H1 (cell line): ENCODE results near the gene DHX32. TPM values are rescaled to one million over a fixed set of nuclear protein-coding genes. Genes with fewer than 3 reads are reported as not detected.

Experiments
- CTCF ChIA-PET: fragments of 300-600 bp; sonication (Branson Sonifier 250); formaldehyde crosslinking; loops from one replicate; lab custom pipeline; 2021; ENCODE audit not compliant: partially characterized antibody; lab: Charles Lee
- POLR2A ChIA-PET: fragments of 300-600 bp; sonication (Branson Sonifier 250); formaldehyde crosslinking; loops from one replicate; lab custom pipeline; 2021; ENCODE audit warnings: inconsistent platforms; ENCODE audit not compliant: partially characterized antibody; lab: Charles Lee
- DNase-seq, 2 experiments: peaks; one replicate each; pipeline versions ENCODE4 v3.0.0 to v3.0.0-alpha.2; 2010 to 2022; ENCODE audit warnings: low spot score in 2 of 2, low read depth in 1 of 2, mixed read lengths in 1 of 2
- FAIRE-seq: peaks from 2 replicates; lab custom pipeline; 2011; peaks lifted over from hg19 to GRCh38; lab: Jason Lieb, UNC
- H2AFZ ChIP-seq: 2 replicates; pipeline ENCODE4 v1.8.1; 2012; ENCODE audit warnings: low read length, inconsistent platforms
- H2AK5ac ChIP-seq: 2 replicates; pipeline ENCODE4 v1.6.1; 2013; ENCODE audit warnings: low read depth, low read length
- H2BK120ac ChIP-seq: replicated peaks from 2 replicates; pipeline ENCODE3; 2013; ENCODE audit warnings: low read depth, low read length, inconsistent platforms
- H2BK12ac ChIP-seq: 2 replicates; pipeline ENCODE4 v1.6.1; 2013; ENCODE audit warnings: low read depth, low read length
- H2BK15ac ChIP-seq: 2 replicates; pipeline ENCODE4 v1.6.1; 2013; ENCODE audit warnings: low read length
- H2BK20ac ChIP-seq: 2 replicates; pipeline ENCODE4 v1.6.1; 2013; ENCODE audit warnings: low read length
- H2BK5ac ChIP-seq: 2 replicates; pipeline ENCODE4 v1.6.1; 2013; ENCODE audit warnings: low read depth, low read length
- H3K14ac ChIP-seq: 2 replicates; pipeline ENCODE4 v1.6.1; 2013; ENCODE audit warnings: inconsistent platforms; ENCODE audit not compliant: insufficient read length
- H3K18ac ChIP-seq: 2 replicates; pipeline ENCODE4 v1.6.1; 2013; ENCODE audit warnings: low read length; ENCODE audit errors: extremely low read depth
- H3K23ac ChIP-seq: 2 replicates; pipeline ENCODE4 v1.6.1; 2013; ENCODE audit warnings: inconsistent platforms; ENCODE audit not compliant: insufficient read length
- H3K23me2 ChIP-seq: 2 replicates; pipeline ENCODE4 v1.6.1; 2013; ENCODE audit warnings: low read depth, low read length
- H3K27ac ChIP-seq: 2 replicates; pipeline ENCODE4 v1.6.1; 2011; ENCODE audit warnings: low read depth, low read length, inconsistent platforms
- H3K27me3 ChIP-seq, 4 experiments: replicated peaks in 1 of 4; 1 replicate in 1 of 4; 2 replicates in 3 of 4; pipeline versions ENCODE4 v1.6.1 to v1.8.1; 2011 to 2013; ENCODE audit warnings: low read length in 3 of 4, mild to moderate bottlenecking in 3 of 4, inconsistent platforms in 2 of 4, mixed read lengths in 2 of 4, moderate library complexity in 1 of 4; ENCODE audit not compliant: control insufficient read depth in 3 of 4, insufficient read depth in 3 of 4; ENCODE audit errors: extremely low read depth in 1 of 4
- H3K36me3 ChIP-seq, 4 experiments: 2 replicates each; pipeline versions ENCODE4 v1.6.1 to v1.8.1; 2011 to 2013; ENCODE audit warnings: mild to moderate bottlenecking in 4 of 4, low read length in 3 of 4, moderate library complexity in 2 of 4, control low read depth in 1 of 4, inconsistent platforms in 1 of 4; ENCODE audit not compliant: insufficient read depth in 4 of 4, control insufficient read depth in 2 of 4
- H3K4ac ChIP-seq: replicated peaks from 2 replicates; pipeline ENCODE3; 2013; ENCODE audit warnings: low read length, low read depth, mixed read lengths, inconsistent platforms; ENCODE audit not compliant: insufficient read length
- H3K4me1 ChIP-seq, 4 experiments: replicated peaks in 1 of 4; 1 replicate in 1 of 4; 2 replicates in 3 of 4; pipeline versions ENCODE4 v1.6.1 to v1.8.1; 2011 to 2013; ENCODE audit warnings: low read length in 3 of 4, inconsistent platforms in 2 of 4, mixed read lengths in 1 of 4; ENCODE audit not compliant: insufficient read depth in 4 of 4, control insufficient read depth in 3 of 4
- H3K4me2 ChIP-seq, 2 experiments: 2 replicates each; pipeline versions ENCODE4 v1.6.1 to v1.8.1; 2011 to 2013; ENCODE audit warnings: low read depth in 2 of 2, low read length in 2 of 2, control low read depth in 1 of 2, inconsistent platforms in 1 of 2, mild to moderate bottlenecking in 1 of 2; ENCODE audit not compliant: insufficient read depth in 1 of 2
- H3K4me3 ChIP-seq, 4 experiments: fragments of 200-600, 300-600 bp in 1 of 4; sonication (generic), shearing (Covaris generic), sonication (Bioruptor Twin) in 1 of 4; 2 replicates each; pipeline versions ENCODE4 v1.5.1 to v1.8.1; 2011 to 2016; ENCODE audit warnings: low read length in 4 of 4, low read depth in 3 of 4, control low read depth in 2 of 4, inconsistent platforms in 2 of 4, mild to moderate bottlenecking in 2 of 4, mixed read lengths in 1 of 4, moderate library complexity in 1 of 4; ENCODE audit not compliant: insufficient read depth in 2 of 4; ENCODE audit errors: extremely low read depth in 1 of 4
- H3K56ac ChIP-seq: replicated peaks from 2 replicates; pipeline ENCODE3; 2013; ENCODE audit warnings: low read depth, mild to moderate bottlenecking, mixed read lengths, low read length, inconsistent platforms; ENCODE audit not compliant: insufficient read length
- H3K79me1 ChIP-seq: 2 replicates; pipeline ENCODE4 v1.6.1; 2013; ENCODE audit warnings: low read depth, low read length, control low read depth
- H3K79me2 ChIP-seq, 2 experiments: 2 replicates each; pipeline versions ENCODE4 v1.6.1 to v1.8.1; 2012 to 2013; ENCODE audit warnings: low read length in 2 of 2, mild to moderate bottlenecking in 2 of 2, inconsistent platforms in 1 of 2; ENCODE audit not compliant: insufficient read depth in 2 of 2, control insufficient read depth in 1 of 2
- H3K9ac ChIP-seq, 4 experiments: replicated peaks in 1 of 4; 1 replicate in 1 of 4; 2 replicates in 3 of 4; pipeline versions ENCODE4 v1.6.1 to v1.8.1; 2011 to 2013; ENCODE audit warnings: low read depth in 3 of 4, low read length in 3 of 4, control low read depth in 2 of 4, mild to moderate bottlenecking in 2 of 4, moderate library complexity in 2 of 4, inconsistent platforms in 1 of 4; ENCODE audit errors: extremely low read depth in 1 of 4
- H3K9me3 ChIP-seq, 2 experiments: 2 replicates each; pipeline versions ENCODE4 v1.6.1 to v1.8.1; 2012 to 2013; ENCODE audit warnings: mild to moderate bottlenecking in 2 of 2, moderate library complexity in 2 of 2, control low read depth in 1 of 2, inconsistent platforms in 1 of 2, low read depth in 1 of 2, low read length in 1 of 2, mixed read lengths in 1 of 2; ENCODE audit not compliant: insufficient read depth in 2 of 2
- H4K20me1 ChIP-seq, 2 experiments: replicated peaks in 1 of 2; 2 replicates each; pipeline versions ENCODE3 to v1.8.1; 2011 to 2013; ENCODE audit warnings: inconsistent platforms in 2 of 2, low read length in 2 of 2, mild to moderate bottlenecking in 1 of 2; ENCODE audit not compliant: insufficient read depth in 2 of 2, control insufficient read depth in 1 of 2
- H4K5ac ChIP-seq: 2 replicates; pipeline ENCODE4 v1.6.1; 2013; ENCODE audit warnings: low read length, low read depth, mixed read lengths, inconsistent platforms; ENCODE audit not compliant: insufficient read length
- H4K8ac ChIP-seq: 2 replicates; pipeline ENCODE4 v1.8.0; 2013; ENCODE audit warnings: mild to moderate bottlenecking, moderate library complexity, low read length, inconsistent platforms; ENCODE audit not compliant: insufficient read depth; ENCODE audit errors: extremely low read depth
- H4K91ac ChIP-seq: replicated peaks from 2 replicates; pipeline ENCODE3; 2013; ENCODE audit warnings: low read length, mixed read lengths, inconsistent platforms; ENCODE audit not compliant: insufficient read length
- ATF3 ChIP-seq: IDR thresholded peaks from 2 replicates; pipeline ENCODE4 v1.6.1; 2011; ENCODE audit warnings: low read depth, mild to moderate bottlenecking, low read length; ENCODE audit not compliant: insufficient read depth
- CEBPB ChIP-seq: IDR thresholded peaks from 2 replicates; pipeline ENCODE4 v1.6.1; 2012; ENCODE audit warnings: low read depth, low read length
- CREB1 ChIP-seq: IDR thresholded peaks from 2 replicates; pipeline ENCODE4 v1.6.1; 2012; ENCODE audit warnings: inconsistent platforms
- FOSL1 ChIP-seq: IDR thresholded peaks from 2 replicates; pipeline ENCODE4 v1.6.1; 2011; ENCODE audit warnings: mild to moderate bottlenecking, low read depth, low read length, moderate library complexity; ENCODE audit not compliant: insufficient read depth
- JUN ChIP-seq: IDR thresholded peaks from 2 replicates; pipeline ENCODE4 v1.6.1; 2011; ENCODE audit warnings: low read depth, mild to moderate bottlenecking, improper control_type of control experiment, low read length
- JUND ChIP-seq: IDR thresholded peaks from 2 replicates; pipeline ENCODE4 v1.6.1; 2011; ENCODE audit warnings: mild to moderate bottlenecking, improper control_type of control experiment, low read length
- NANOG ChIP-seq: IDR thresholded peaks from 2 replicates; pipeline ENCODE4 v1.6.1; 2011; ENCODE audit warnings: low read length, low read depth, mild to moderate bottlenecking, inconsistent platforms; ENCODE audit not compliant: insufficient read depth, poor library complexity, severe bottlenecking
- RXRA ChIP-seq: IDR thresholded peaks from 2 replicates; pipeline ENCODE4 v1.6.1; 2011; ENCODE audit warnings: low read depth, mild to moderate bottlenecking, low read length, moderate library complexity; ENCODE audit not compliant: insufficient read depth
- TAF7 ChIP-seq: optimal IDR thresholded peaks from 2 replicates; pipeline ENCODE3; 2011; ENCODE audit warnings: low read depth, mild to moderate bottlenecking, inconsistent platforms, low read length, moderate library complexity, borderline replicate concordance
- USF2 ChIP-seq: IDR thresholded peaks from 2 replicates; pipeline ENCODE4 v1.6.1; 2011; ENCODE audit warnings: low read length, improper control_type of control experiment
- WGBS, 2 experiments: shearing (Covaris generic) in 1 of 2; methylation state at CpG; one replicate each; pipeline versions ENCODE4 v1.1.6 to v1.1.7; 2013 to 2015; ENCODE audit warnings: low lambda C conversion rate in 2 of 2, mixed read lengths in 2 of 2, inconsistent platforms in 1 of 2, low coverage in 1 of 2, missing lambda C conversion rate in 1 of 2; ENCODE audit not compliant: insufficient replicate concordance in 2 of 2, insufficient coverage in 1 of 2, insufficient read length in 1 of 2; ENCODE audit errors: extremely low coverage in 1 of 2, missing lambda C conversion rate in 1 of 2; 5-methylcytosine and 5-hydroxymethylcytosine counted together
- polyA plus RNA-seq, 7 experiments: library from polyadenylated mRNA; depleted of rRNA in 3 of 7; stranded (reverse) in 5 of 7; unstranded in 2 of 7; fragments of >200 nt in 5 of 7; fragments of 200-250 nt in 2 of 7; gene quantifications; 1 replicate in 5 of 7; 2 replicates in 1 of 7; 4 replicates in 1 of 7; pipeline versions ENCODE4 v1.2.1 to v1.2.3, GENCODE V29; 2011 to 2013; ENCODE audit warnings: missing spikeins in 2 of 7, mixed read lengths in 2 of 7
- total RNA-seq: library from RNA; stranded (reverse); fragmentation: NEBNext Ultra II Directional; extraction: Animal tissue kit (Norgen Biotek cat#: 25700); gene quantifications from 2 replicates; pipeline ENCODE4 v1.2.1, GENCODE V29; 2021

The DHX32 gene
- total and polyA plus RNA-seq, 2 of the 8 experiments (the other 6 are each of a cell fraction or from before 2014, with no cell fraction given) = 12.4 to 15.8 TPM

- no peak for DNase-seq
- no peaks in the 10 kb centered on the region for H3K23me2 ChIP-seq
- H2BK120ac ChIP-seq = no peak overlapping the region
- H3K4me1 ChIP-seq = no peaks in the 10 kb centered on the region
- POLR2A ChIA-PET = interaction anchor here (1.0 kb wide), 1 partner anchor 9 kb away, joined by 3 read pairs; no protein-coding TSS in a partner anchor
- TF ChIP-seq JUND = no peak
- no peak for TF ChIP-seq RXRA
- TF ChIP-seq USF2 = no peak
- TF ChIP-seq TAF7 = no peak
- no peak for TF ChIP-seq FOSL1
- no peak for TF ChIP-seq CEBPB
- TF ChIP-seq ATF3 = no peak
- no peak for TF ChIP-seq NANOG
- TF ChIP-seq JUN = no peak
- TF ChIP-seq CREB1 = no peak
- TF ChIP-seq, all 59 proteins: peak for 0
- H4K20me1 ChIP-seq = peaks cover 0 to 2% of the 10 kb centered on the region in 2 experiments
- no peak overlapping the region for H3K56ac ChIP-seq
- no peak overlapping the region for H2AK5ac ChIP-seq
- H2BK12ac ChIP-seq = no peak overlapping the region
- H3K4me3 ChIP-seq = no peak overlapping the region
- H4K91ac ChIP-seq = no peak overlapping the region
- no peak overlapping the region for H3K18ac ChIP-seq
- no peak overlapping the region for H2AFZ ChIP-seq
- no peak for FAIRE-seq
- no peak overlapping the region for H4K8ac ChIP-seq
- H3K79me1 ChIP-seq = no peaks in the 10 kb centered on the region
- no peak overlapping the region for H3K23ac ChIP-seq
- H2BK20ac ChIP-seq = no peak overlapping the region
- 95% methylated on average over 7 of the region's 7 CpGs; no CpG with 5 or more reads in 1 of the 2 experiments for WGBS, 2 experiments
- no peak overlapping the region for H3K4me2 ChIP-seq
- H3K27ac ChIP-seq = no peak overlapping the region
- no peaks in the 10 kb centered on the region for H3K79me2 ChIP-seq
- no peaks in the 10 kb centered on the region for H3K27me3 ChIP-seq
- no peak overlapping the region for H2BK15ac ChIP-seq
- H3K36me3 ChIP-seq = peaks cover 0 to 7% (median 2%) of the 10 kb centered on the region in 4 experiments; a peak in 4 of 8 replicates
- H4K5ac ChIP-seq = no peak overlapping the region
- H3K9me3 ChIP-seq = no peaks in the 10 kb centered on the region
- no peak overlapping the region for H3K4ac ChIP-seq
- no peak overlapping the region for H3K9ac ChIP-seq
- CTCF ChIA-PET = interaction anchor here (0.9 to 4.3 kb wide), 4 partner anchors 8 to 111 kb away, joined by 3 to 30 read pairs (median 9); no protein-coding TSS in a partner anchor
- no peak overlapping the region for H2BK5ac ChIP-seq
- H3K14ac ChIP-seq = no peak overlapping the region
These were observed 14.6 kb downstream of the DHX32 start for GRCh38 chr10:125866421-125867029.
